SK-N-SH (cell line): ENCODE results near the gene SPATA6. TPM values are rescaled to one million over a fixed set of nuclear protein-coding genes. Genes with fewer than 3 reads are reported as not detected.

ENCODE experiments used
- CTCF ChIA-PET: fragments of 300-600, 350-600 bp; formaldehyde crosslinking; extraction: SDS; loops from one replicate; lab custom pipeline; 2021; lab: Yijun Ruan, JAX
- POLR2A ChIA-PET: fragments of 350-600 bp; sonication (Branson Sonifier 250); formaldehyde crosslinking; extraction: SDS; loops from one replicate; lab custom pipeline; 2020; ENCODE audit warnings: antibody characterized with exemption, inconsistent platforms; lab: Yijun Ruan, JAX
- DNase-seq: peaks from one replicate; pipeline ENCODE4 v3.0.0; 2012
- H2AFZ ChIP-seq: fragments of 200-600 bp; sonication (generic); 2 replicates; pipeline ENCODE4 v1.8.1; 2016; ENCODE audit warnings: antibody characterized with exemption, mild to moderate bottlenecking, low read depth
- H3F3A ChIP-seq: fragments of 200-600 bp; sonication (generic); replicated peaks from 2 replicates; pipeline ENCODE3; 2016; ENCODE audit warnings: antibody characterized with exemption, mild to moderate bottlenecking; ENCODE audit not compliant: insufficient read depth
- H3K27ac ChIP-seq, 2 experiments: fragments of 200-500 bp in 1 of 2; fragments of 200-600 bp in 1 of 2; sonication (Bioruptor generic) in 1 of 2; sonication (generic), shearing (Covaris generic) in 1 of 2; 2 replicates each; pipeline versions ENCODE4 v1.5.1 to v1.6.1; 2014 to 2016; ENCODE audit warnings: low read depth in 2 of 2, inconsistent platforms in 1 of 2, low read length in 1 of 2, mild to moderate bottlenecking in 1 of 2, mixed read lengths in 1 of 2
- H3K27me3 ChIP-seq: fragments of 200-600 bp; sonication (generic), shearing (Covaris generic); 2 replicates; pipeline ENCODE4 v1.6.1; 2016; ENCODE audit warnings: mixed run types; ENCODE audit not compliant: insufficient read depth
- H3K36me3 ChIP-seq, 2 experiments: fragments of 200-500 bp in 1 of 2; fragments of 200-600 bp in 1 of 2; sonication (Bioruptor generic) in 1 of 2; sonication (generic) in 1 of 2; replicated peaks in 1 of 2; 2 replicates each; pipeline versions ENCODE3 to v1.5.1; 2014 to 2016; ENCODE audit warnings: low read length in 1 of 2, mild to moderate bottlenecking in 1 of 2; ENCODE audit not compliant: insufficient read depth in 2 of 2, control insufficient read depth in 1 of 2
- H3K4me1 ChIP-seq, 2 experiments: fragments of 200-500 bp in 1 of 2; fragments of 200-600 bp in 1 of 2; sonication (Bioruptor generic) in 1 of 2; sonication (generic), shearing (Covaris generic) in 1 of 2; 2 replicates each; pipeline versions ENCODE4 v1.5.1 to v1.6.1; 2014 to 2016; ENCODE audit warnings: low read depth in 1 of 2, low read length in 1 of 2, mixed run types in 1 of 2; ENCODE audit not compliant: insufficient read depth in 2 of 2, control insufficient read depth in 1 of 2
- H3K4me2 ChIP-seq: fragments of 200-600 bp; sonication (generic), shearing (Covaris generic); 2 replicates; pipeline ENCODE4 v1.6.1; 2017; ENCODE audit warnings: mixed run types
- H3K4me3 ChIP-seq, 2 experiments: fragments of 200-500 bp in 1 of 2; fragments of 200-600 bp in 1 of 2; sonication (Bioruptor generic) in 1 of 2; sonication (generic), shearing (Covaris generic) in 1 of 2; 2 replicates each; pipeline versions ENCODE4 v1.5.1 to v1.8.1; 2014 to 2016; ENCODE audit warnings: low read depth in 2 of 2, inconsistent platforms in 1 of 2, low read length in 1 of 2, mild to moderate bottlenecking in 1 of 2, mixed read lengths in 1 of 2, moderate library complexity in 1 of 2
- H3K79me2 ChIP-seq: fragments of 200-600 bp; sonication (generic); 2 replicates; pipeline ENCODE4 v1.8.1; 2017; ENCODE audit warnings: mild to moderate bottlenecking; ENCODE audit not compliant: insufficient read depth
- H3K9ac ChIP-seq: fragments of 200-600 bp; sonication (generic); 2 replicates; pipeline ENCODE4 v1.6.1; 2017; ENCODE audit warnings: mixed run types
- H3K9me2 ChIP-seq: fragments of 200-600 bp; sonication (generic); 2 replicates; pipeline ENCODE4 v1.6.1; 2017; ENCODE audit warnings: mixed run types
- H3K9me3 ChIP-seq: fragments of 200-600 bp; sonication (generic); 2 replicates; pipeline ENCODE4 v1.6.1; 2017; ENCODE audit warnings: mixed run types, mild to moderate bottlenecking, moderate library complexity
- H4K20me1 ChIP-seq: fragments of 200-600 bp; sonication (generic); 2 replicates; pipeline ENCODE4 v1.6.1; 2017; ENCODE audit warnings: mild to moderate bottlenecking, mixed run types; ENCODE audit not compliant: insufficient read depth
- CHD2 ChIP-seq: fragments of 150-350 bp; IDR thresholded peaks from 2 replicates; pipeline ENCODE4 v1.6.1; 2018; ENCODE audit warnings: low read length; ENCODE audit not compliant: partially characterized antibody
- FOSL2 ChIP-seq: IDR thresholded peaks from 2 replicates; pipeline ENCODE4 v1.4.0; 2012; ENCODE audit warnings: low read depth, mild to moderate bottlenecking, moderate library complexity, borderline replicate concordance
- GABPA ChIP-seq: IDR thresholded peaks from 2 replicates; pipeline ENCODE4 v1.4.0; 2012; ENCODE audit warnings: low read depth, mild to moderate bottlenecking
- GATA2 ChIP-seq: sonication (generic); formaldehyde crosslinking; IDR thresholded peaks from 2 replicates; pipeline ENCODE4 v1.5.0; 2020; ENCODE audit warnings: mild to moderate bottlenecking, missing genetic modification reagents
- JUND ChIP-seq: IDR thresholded peaks from 2 replicates; pipeline ENCODE4 v1.4.0; 2012
- MAX ChIP-seq: IDR thresholded peaks from 2 replicates; pipeline ENCODE4 v1.4.0; 2012; ENCODE audit warnings: low read depth
- MEF2A ChIP-seq: IDR thresholded peaks from 2 replicates; pipeline ENCODE4 v1.4.0; 2012; ENCODE audit warnings: low read depth, borderline replicate concordance
- MXI1 ChIP-seq: IDR thresholded peaks from 2 replicates; pipeline ENCODE4 v1.6.1; 2012; ENCODE audit warnings: mild to moderate bottlenecking, low read depth, low read length, improper control_type of control experiment
- POLR2AphosphoS5 ChIP-seq: IDR thresholded peaks from 2 replicates; pipeline ENCODE4 v1.6.1; 2012; ENCODE audit warnings: low read depth, low read length
- RAD21 ChIP-seq: IDR thresholded peaks from 2 replicates; pipeline ENCODE4 v1.6.1; 2012; ENCODE audit warnings: mild to moderate bottlenecking, low read length
- RCOR1 ChIP-seq: fragments of 150-350 bp; IDR thresholded peaks from 2 replicates; pipeline ENCODE4 v1.6.1; 2017; ENCODE audit warnings: antibody characterized with exemption, low read length
- REST ChIP-seq: IDR thresholded peaks from 2 replicates; pipeline ENCODE4 v1.6.1; 2012; ENCODE audit warnings: mild to moderate bottlenecking, low read depth, low read length, moderate library complexity
- SIN3A ChIP-seq: IDR thresholded peaks from 2 replicates; pipeline ENCODE4 v1.6.1; 2012; ENCODE audit warnings: low read depth, mild to moderate bottlenecking, low read length, moderate library complexity, borderline replicate concordance
- TAF1 ChIP-seq: IDR thresholded peaks from 2 replicates; pipeline ENCODE4 v1.6.1; 2012; ENCODE audit warnings: low read depth, mild to moderate bottlenecking, low read length, moderate library complexity, borderline replicate concordance
- USF2 ChIP-seq: fragments of 150-350 bp; IDR thresholded peaks from 2 replicates; pipeline ENCODE4 v1.6.1; 2017; ENCODE audit warnings: antibody characterized with exemption, low read length, low read depth, borderline replicate concordance
- YY1 ChIP-seq: IDR thresholded peaks from 2 replicates; pipeline ENCODE4 v1.4.0; 2012; ENCODE audit warnings: low read depth, mild to moderate bottlenecking
- WGBS: methylation state at CpG from one replicate; pipeline ENCODE4 v1.1.6; 2017; ENCODE audit warnings: low lambda C conversion rate; 5-methylcytosine and 5-hydroxymethylcytosine counted together
- polyA plus RNA-seq, 3 experiments: library from polyadenylated mRNA; depleted of rRNA; stranded (reverse); fragments of >200 nt; gene quantifications; 2 replicates each; pipeline ENCODE4 v1.2.3, GENCODE V29; 2012
- TF ChIP-seq, protein P1 (sequence below): fragments of 150-350 bp; IDR thresholded peaks from 2 replicates; pipeline ENCODE4 v1.6.1; 2016; ENCODE audit warnings: mild to moderate bottlenecking, low read depth, low read length
- TF ChIP-seq, protein P2 (sequence below): IDR thresholded peaks from 2 replicates; pipeline ENCODE4; 2012

Gene SPATA6
- polyA plus RNA-seq, 1 of the 3 experiments (the other 2 are of a cell fraction), result 2.4 TPM

GRCh38 chr1:48418742-48419141 is 53.3 kb downstream of the SPATA6 start:
- Histone ChIP-seq H3F3A (no peaks in the 10 kb centered on the region), H3K9me3 (no peaks in the 10 kb centered on the region), H3K4me2 (no peak overlapping the region)
- WGBS, result 95% methylated on average over 1 of the region's 1 CpG
- TF ChIP-seq, protein P1, sequence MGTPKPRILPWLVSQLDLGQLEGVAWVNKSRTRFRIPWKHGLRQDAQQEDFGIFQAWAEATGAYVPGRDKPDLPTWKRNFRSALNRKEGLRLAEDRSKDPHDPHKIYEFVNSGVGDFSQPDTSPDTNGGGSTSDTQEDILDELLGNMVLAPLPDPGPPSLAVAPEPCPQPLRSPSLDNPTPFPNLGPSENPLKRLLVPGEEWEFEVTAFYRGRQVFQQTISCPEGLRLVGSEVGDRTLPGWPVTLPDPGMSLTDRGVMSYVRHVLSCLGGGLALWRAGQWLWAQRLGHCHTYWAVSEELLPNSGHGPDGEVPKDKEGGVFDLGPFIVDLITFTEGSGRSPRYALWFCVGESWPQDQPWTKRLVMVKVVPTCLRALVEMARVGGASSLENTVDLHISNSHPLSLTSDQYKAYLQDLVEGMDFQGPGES, result no peak
- TF ChIP-seq USF2 (no peak), REST (no peak), GATA2 (CRISPR knock-in tag) (no peak), FOSL2 (no peak), RCOR1 (no peak), YY1 (no peak), RAD21 (no peak), CHD2 (no peak), MXI1 (no peak), SIN3A (no peak), GABPA (no peak), TAF1 (no peak), POLR2AphosphoS5 (no peak), JUND (no peak), MAX (no peak), MEF2A (no peak)
- TF ChIP-seq, protein P2, sequence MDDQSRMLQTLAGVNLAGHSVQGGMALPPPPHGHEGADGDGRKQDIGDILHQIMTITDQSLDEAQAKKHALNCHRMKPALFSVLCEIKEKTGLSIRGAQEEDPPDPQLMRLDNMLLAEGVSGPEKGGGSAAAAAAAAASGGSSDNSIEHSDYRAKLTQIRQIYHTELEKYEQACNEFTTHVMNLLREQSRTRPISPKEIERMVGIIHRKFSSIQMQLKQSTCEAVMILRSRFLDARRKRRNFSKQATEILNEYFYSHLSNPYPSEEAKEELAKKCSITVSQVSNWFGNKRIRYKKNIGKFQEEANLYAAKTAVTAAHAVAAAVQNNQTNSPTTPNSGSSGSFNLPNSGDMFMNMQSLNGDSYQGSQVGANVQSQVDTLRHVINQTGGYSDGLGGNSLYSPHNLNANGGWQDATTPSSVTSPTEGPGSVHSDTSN, result no peak
- TF ChIP-seq, all 33 proteins: peak for 0
- H3K4me1 ChIP-seq, result peaks cover 0 to 3% of the 10 kb centered on the region in 2 experiments; a peak in 2 of 4 replicates
- CTCF ChIA-PET, result interaction anchor here (0.6 to 1.0 kb wide), 2 partner anchors 37 to 79 kb away, joined by 3 to 4 read pairs; no protein-coding TSS in a partner anchor
- H3K4me3 ChIP-seq, result no peak overlapping the region
- no peak for DNase-seq
- H3K27ac ChIP-seq, result no peak overlapping the region
- POLR2A ChIA-PET, result no interaction called here
- H3K9ac ChIP-seq, result no peak overlapping the region
- no peaks in the 10 kb centered on the region for H3K27me3 ChIP-seq
- H3K79me2 ChIP-seq, result no peaks in the 10 kb centered on the region; the same call in 1 of the 2 replicates
- H3K9me2 ChIP-seq, result no peaks in the 10 kb centered on the region
- no peaks in the 10 kb centered on the region for H3K36me3 ChIP-seq
- H2AFZ ChIP-seq, result no peak overlapping the region
- no peaks in the 10 kb centered on the region for H4K20me1 ChIP-seq
